Keratinocyte (primary cell): ENCODE results near the gene FAM163A. TPM values are rescaled to one million over a fixed set of nuclear protein-coding genes. Genes with fewer than 3 reads are reported as not detected.

ENCODE experiments used
- DNase-seq: peaks from one replicate; pipeline ENCODE4 v3.0.0-alpha.2; 2011; ENCODE audit warnings: low read depth, missing footprints, low spot score
- FAIRE-seq: peaks from 2 replicates; lab custom pipeline; 2011; peaks lifted over from hg19 to GRCh38; lab: Jason Lieb, UNC
- H2AFZ ChIP-seq: 2 replicates; pipeline ENCODE4 v1.6.0; 2012; ENCODE audit warnings: low read length, control low read depth, inconsistent platforms; ENCODE audit not compliant: control insufficient read depth
- H3K27ac ChIP-seq: 2 replicates; pipeline ENCODE4 v1.5.1; 2011; ENCODE audit warnings: low read length; ENCODE audit not compliant: control insufficient read depth, insufficient read depth
- H3K27me3 ChIP-seq: 3 replicates; pipeline ENCODE4 v1.6.0; 2011; ENCODE audit warnings: low read length; ENCODE audit not compliant: control insufficient read depth, insufficient read depth; ENCODE audit errors: extremely low read depth
- H3K36me3 ChIP-seq, 2 experiments: 2 replicates in 1 of 2; 3 replicates in 1 of 2; pipeline ENCODE4 v1.5.1; 2011; ENCODE audit warnings: low read length in 2 of 2, mild to moderate bottlenecking in 1 of 2; ENCODE audit not compliant: control insufficient read depth in 2 of 2, insufficient read depth in 2 of 2; ENCODE audit errors: extremely low read depth in 1 of 2
- H3K4me1 ChIP-seq: 3 replicates; pipeline ENCODE4 v1.5.1; 2011; ENCODE audit warnings: low read length; ENCODE audit not compliant: control insufficient read depth, insufficient read depth; ENCODE audit errors: extremely low read depth
- H3K4me2 ChIP-seq: 3 replicates; pipeline ENCODE4 v1.6.0; 2011; ENCODE audit warnings: low read depth, low read length; ENCODE audit not compliant: control insufficient read depth, insufficient read depth; ENCODE audit errors: extremely low read depth
- H3K4me3 ChIP-seq, 3 experiments: fragments of 200-600 bp in 1 of 3; sonication (generic) in 1 of 3; 2 replicates in 2 of 3; 3 replicates in 1 of 3; pipeline ENCODE4 v1.5.1; 2011 to 2016; ENCODE audit warnings: low read length in 3 of 3, mild to moderate bottlenecking in 3 of 3, control low read depth in 2 of 3, inconsistent platforms in 1 of 3, low read depth in 1 of 3, mixed read lengths in 1 of 3, mixed run types in 1 of 3, moderate library complexity in 1 of 3; ENCODE audit not compliant: control insufficient read depth in 2 of 3, insufficient read depth in 2 of 3; ENCODE audit errors: extremely low read depth in 1 of 3
- H3K79me2 ChIP-seq: 2 replicates; pipeline ENCODE4 v1.6.0; 2012; ENCODE audit warnings: low read length; ENCODE audit not compliant: control insufficient read depth, insufficient read depth
- H3K9ac ChIP-seq: 3 replicates; pipeline ENCODE4 v1.6.0; 2011; ENCODE audit warnings: low read length; ENCODE audit not compliant: control insufficient read depth, insufficient read depth; ENCODE audit errors: extremely low read depth
- H3K9me1 ChIP-seq: 3 replicates; pipeline ENCODE4 v1.6.0; 2011; ENCODE audit warnings: low read length; ENCODE audit not compliant: control insufficient read depth, insufficient read depth; ENCODE audit errors: extremely low read depth
- H3K9me3 ChIP-seq: 2 replicates; pipeline ENCODE4 v1.5.1; 2012; ENCODE audit warnings: low read depth, low read length; ENCODE audit not compliant: control insufficient read depth
- H4K20me1 ChIP-seq: 3 replicates; pipeline ENCODE4 v1.6.0; 2011; ENCODE audit warnings: low read length; ENCODE audit not compliant: control insufficient read depth, insufficient read depth; ENCODE audit errors: extremely low read depth
- EZH2 ChIP-seq: IDR thresholded peaks from one replicate; pipeline ENCODE4 v1.6.1; 2012; ENCODE audit warnings: inconsistent platforms, mild to moderate bottlenecking, low read length, moderate library complexity
- dilution Hi-C: fragments of 300-500 bp; cut with MboI; formaldehyde crosslinking; loops from one replicate; pipeline ENCODE4 v1.7.0; 2020; ENCODE audit warnings: low sequenced_read_pairs; ENCODE audit not compliant: extremely low pct_ligation_motif_present
- polyA plus RNA-seq, 5 experiments: library from polyadenylated mRNA; depleted of rRNA in 3 of 5; stranded (reverse) in 3 of 5; stranded (forward) in 1 of 5; unstranded in 1 of 5; fragments of >200 nt; gene quantifications; 1 replicate in 1 of 5; 2 replicates in 3 of 5; 3 replicates in 1 of 5; pipeline versions ENCODE4 v1.2.1 to v1.2.3, GENCODE V29; 2011 to 2012; ENCODE audit warnings: missing spikeins in 2 of 5, low read depth in 1 of 5, low replicate concordance in 1 of 5
- TF ChIP-seq, protein P1 (sequence below), 3 experiments: IDR thresholded peaks in 1 of 3; conservative IDR thresholded peaks in 1 of 3; optimal IDR thresholded peaks in 1 of 3; 2 replicates in 2 of 3; 3 replicates in 1 of 3; pipeline versions ENCODE3 to v1.5.1; 2011; ENCODE audit warnings: low read length in 3 of 3, mild to moderate bottlenecking in 3 of 3, moderate library complexity in 2 of 3, control low read depth in 1 of 3, inconsistent platforms in 1 of 3; ENCODE audit not compliant: insufficient read depth in 2 of 3; ENCODE audit errors: extremely low read depth in 1 of 3

Gene FAM163A
- polyA plus RNA-seq, 1 donor (not counting 4 experiments of a cell fraction or from before 2014, with no cell fraction given) = not detected

- H3K4me1 ChIP-seq = no peaks in the 10 kb centered on the region
- H3K27ac ChIP-seq = no peak overlapping the region
- no peak overlapping the region for H3K9ac ChIP-seq
- FAIRE-seq (no peak), DNase-seq (no peak)
- H3K79me2 ChIP-seq = no peaks in the 10 kb centered on the region
- dilution Hi-C loops = no loop called here
- H3K9me3 ChIP-seq = no peaks in the 10 kb centered on the region
- H3K4me2 ChIP-seq = no peak overlapping the region
- no peak overlapping the region for H2AFZ ChIP-seq
- H3K9me1 ChIP-seq = no peaks in the 10 kb centered on the region
- H3K27me3 ChIP-seq = no peaks in the 10 kb centered on the region
- H3K4me3 ChIP-seq = no peak overlapping the region
- no peaks in the 10 kb centered on the region for H4K20me1 ChIP-seq
- H3K36me3 ChIP-seq = no peaks in the 10 kb centered on the region
- TF ChIP-seq, protein P1, sequence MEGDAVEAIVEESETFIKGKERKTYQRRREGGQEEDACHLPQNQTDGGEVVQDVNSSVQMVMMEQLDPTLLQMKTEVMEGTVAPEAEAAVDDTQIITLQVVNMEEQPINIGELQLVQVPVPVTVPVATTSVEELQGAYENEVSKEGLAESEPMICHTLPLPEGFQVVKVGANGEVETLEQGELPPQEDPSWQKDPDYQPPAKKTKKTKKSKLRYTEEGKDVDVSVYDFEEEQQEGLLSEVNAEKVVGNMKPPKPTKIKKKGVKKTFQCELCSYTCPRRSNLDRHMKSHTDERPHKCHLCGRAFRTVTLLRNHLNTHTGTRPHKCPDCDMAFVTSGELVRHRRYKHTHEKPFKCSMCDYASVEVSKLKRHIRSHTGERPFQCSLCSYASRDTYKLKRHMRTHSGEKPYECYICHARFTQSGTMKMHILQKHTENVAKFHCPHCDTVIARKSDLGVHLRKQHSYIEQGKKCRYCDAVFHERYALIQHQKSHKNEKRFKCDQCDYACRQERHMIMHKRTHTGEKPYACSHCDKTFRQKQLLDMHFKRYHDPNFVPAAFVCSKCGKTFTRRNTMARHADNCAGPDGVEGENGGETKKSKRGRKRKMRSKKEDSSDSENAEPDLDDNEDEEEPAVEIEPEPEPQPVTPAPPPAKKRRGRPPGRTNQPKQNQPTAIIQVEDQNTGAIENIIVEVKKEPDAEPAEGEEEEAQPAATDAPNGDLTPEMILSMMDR (optimal IDR thresholded peaks at IDR 0.05 in 1 of 3, IDR thresholded peaks at IDR 0.05 in 1 of 3, conservative IDR thresholded peaks at IDR 0.05 in 1 of 3; ENCODE audit: extremely low read depth in 1 of 3, insufficient read depth in 2 of 3, low read length in 3 of 3) = no peak
- no peak for TF ChIP-seq EZH2
These were observed 19.0 kb downstream of the FAM163A start for GRCh38 chr1:179761846-179762640.

DNA sequence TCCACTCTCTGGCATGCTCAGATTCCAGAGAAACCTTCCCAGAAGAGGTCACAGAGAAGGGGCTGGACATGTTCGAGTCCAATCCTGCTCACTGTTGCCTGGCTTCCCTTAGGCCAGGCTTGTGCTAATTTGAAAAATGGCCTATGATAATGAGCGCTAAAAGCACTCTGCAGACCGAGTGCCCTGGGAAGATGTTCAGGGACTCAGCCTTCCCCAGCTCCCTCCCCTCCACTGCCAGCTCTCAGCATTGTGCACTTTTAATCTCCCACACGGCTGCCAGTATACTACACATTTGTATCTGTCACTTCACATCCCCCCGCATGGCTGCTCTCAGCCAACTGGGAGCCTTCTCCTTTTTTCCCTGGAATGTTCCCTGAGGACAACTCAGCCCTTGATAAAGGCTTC, 24.1 kb downstream of the FAM163A start:
- Histone ChIP-seq H3K9ac (no peak overlapping the region), H2AFZ (no peak overlapping the region), H3K79me2 (no peaks in the 10 kb centered on the region), H3K9me3 (no peaks in the 10 kb centered on the region), H3K9me1 (no peaks in the 10 kb centered on the region), H3K4me1 (no peaks in the 10 kb centered on the region), H3K36me3 (no peaks in the 10 kb centered on the region), H3K4me2 (no peak overlapping the region), H3K27me3 (no peaks in the 10 kb centered on the region), H3K4me3 (no peak overlapping the region), H4K20me1 (no peaks in the 10 kb centered on the region), H3K27ac (no peak overlapping the region)
- FAIRE-seq (no peak), DNase-seq (no peak)
- TF ChIP-seq, protein P1 (optimal IDR thresholded peaks at IDR 0.05 in 1 of 3, IDR thresholded peaks at IDR 0.05 in 1 of 3, conservative IDR thresholded peaks at IDR 0.05 in 1 of 3; ENCODE audit: extremely low read depth in 1 of 3, insufficient read depth in 2 of 3, low read length in 3 of 3) = no peak
- TF ChIP-seq EZH2 = no peak
- dilution Hi-C loops = no loop called here
